ENCODE data around the gene WAC.

DNA sequence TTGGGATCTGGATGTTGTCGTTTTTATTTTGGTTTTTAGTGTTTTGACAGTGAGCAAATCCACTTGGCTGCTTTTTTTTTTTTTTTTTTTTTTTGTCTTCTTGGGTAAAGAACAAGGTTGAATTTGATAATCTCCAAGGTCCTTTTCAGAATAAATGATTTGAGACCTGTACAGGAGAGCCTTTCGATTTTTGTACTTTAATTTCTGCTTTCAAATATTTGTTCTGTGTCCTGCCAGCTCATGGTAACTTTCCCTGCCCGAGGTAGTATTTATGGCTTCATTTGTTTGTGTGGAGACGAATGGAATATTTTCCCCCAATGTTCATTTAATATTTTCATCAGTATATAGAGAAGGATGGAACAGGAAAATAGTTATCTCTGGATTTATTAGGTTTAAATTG, 19.9 kb downstream of the WAC start:
- TF ChIP-seq, protein P1, sequence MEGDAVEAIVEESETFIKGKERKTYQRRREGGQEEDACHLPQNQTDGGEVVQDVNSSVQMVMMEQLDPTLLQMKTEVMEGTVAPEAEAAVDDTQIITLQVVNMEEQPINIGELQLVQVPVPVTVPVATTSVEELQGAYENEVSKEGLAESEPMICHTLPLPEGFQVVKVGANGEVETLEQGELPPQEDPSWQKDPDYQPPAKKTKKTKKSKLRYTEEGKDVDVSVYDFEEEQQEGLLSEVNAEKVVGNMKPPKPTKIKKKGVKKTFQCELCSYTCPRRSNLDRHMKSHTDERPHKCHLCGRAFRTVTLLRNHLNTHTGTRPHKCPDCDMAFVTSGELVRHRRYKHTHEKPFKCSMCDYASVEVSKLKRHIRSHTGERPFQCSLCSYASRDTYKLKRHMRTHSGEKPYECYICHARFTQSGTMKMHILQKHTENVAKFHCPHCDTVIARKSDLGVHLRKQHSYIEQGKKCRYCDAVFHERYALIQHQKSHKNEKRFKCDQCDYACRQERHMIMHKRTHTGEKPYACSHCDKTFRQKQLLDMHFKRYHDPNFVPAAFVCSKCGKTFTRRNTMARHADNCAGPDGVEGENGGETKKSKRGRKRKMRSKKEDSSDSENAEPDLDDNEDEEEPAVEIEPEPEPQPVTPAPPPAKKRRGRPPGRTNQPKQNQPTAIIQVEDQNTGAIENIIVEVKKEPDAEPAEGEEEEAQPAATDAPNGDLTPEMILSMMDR (conservative IDR thresholded peaks at IDR 0.05; ENCODE audit: low read depth, low read length) = no peak
- TF ChIP-seq EZH2 (IDR thresholded peaks at IDR 0.05; ENCODE audit: borderline replicate concordance, low read depth, low read length, poor library complexity, severe bottlenecking) = no peak

Data from A673 (cell line).